Hypothalamus (tissue), 51 donors: ENCODE measurements around the gene TMPRSS13.
A peak's percentile ranks its signal among the peaks of the same experiment; 100 is the strongest.
"Not testable (repeated sequence)": the region's sequence is repeated elsewhere in the genome, so short reads cannot be mapped to it uniquely, and the experiment has no call there.

ENCODE experiments used
- DNase-seq, 51 donors: peaks; one replicate each; lab custom pipeline; 2025; lab: John Stamatoyannopoulos, UW

The TMPRSS13 gene

GRCh38 chr11:117875382-117876058 lies 53.7 kb downstream of the TMPRSS13 start:
- DNase-seq = peak in 8 of 51 donors; percentile 22 to 63 (median 42)

DNA sequence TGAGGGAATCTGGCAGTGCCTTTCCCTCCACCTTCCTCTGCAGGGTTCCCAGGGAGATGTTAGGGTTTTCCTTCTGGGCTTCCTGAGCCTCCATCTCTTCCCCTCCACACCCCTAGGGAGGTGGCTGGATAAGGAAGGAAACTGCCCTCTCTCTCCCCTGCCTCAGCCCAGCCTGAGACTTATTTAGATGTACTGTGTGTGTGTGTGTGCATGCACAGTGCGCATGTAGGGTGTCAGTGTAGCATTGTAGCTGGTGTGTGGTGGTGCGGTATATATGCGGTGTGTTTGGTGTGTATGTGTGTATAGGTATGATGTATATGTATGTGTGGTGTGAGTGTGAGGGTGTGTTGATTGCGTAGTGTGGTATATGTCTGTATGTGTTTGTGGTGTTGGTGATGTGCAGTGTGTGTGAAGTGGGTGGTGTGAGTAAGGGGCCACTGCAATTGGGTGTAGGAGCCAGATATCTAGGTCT lies 54.3 kb downstream of the TMPRSS13 start:
- DNase-seq = no peak

DNA sequence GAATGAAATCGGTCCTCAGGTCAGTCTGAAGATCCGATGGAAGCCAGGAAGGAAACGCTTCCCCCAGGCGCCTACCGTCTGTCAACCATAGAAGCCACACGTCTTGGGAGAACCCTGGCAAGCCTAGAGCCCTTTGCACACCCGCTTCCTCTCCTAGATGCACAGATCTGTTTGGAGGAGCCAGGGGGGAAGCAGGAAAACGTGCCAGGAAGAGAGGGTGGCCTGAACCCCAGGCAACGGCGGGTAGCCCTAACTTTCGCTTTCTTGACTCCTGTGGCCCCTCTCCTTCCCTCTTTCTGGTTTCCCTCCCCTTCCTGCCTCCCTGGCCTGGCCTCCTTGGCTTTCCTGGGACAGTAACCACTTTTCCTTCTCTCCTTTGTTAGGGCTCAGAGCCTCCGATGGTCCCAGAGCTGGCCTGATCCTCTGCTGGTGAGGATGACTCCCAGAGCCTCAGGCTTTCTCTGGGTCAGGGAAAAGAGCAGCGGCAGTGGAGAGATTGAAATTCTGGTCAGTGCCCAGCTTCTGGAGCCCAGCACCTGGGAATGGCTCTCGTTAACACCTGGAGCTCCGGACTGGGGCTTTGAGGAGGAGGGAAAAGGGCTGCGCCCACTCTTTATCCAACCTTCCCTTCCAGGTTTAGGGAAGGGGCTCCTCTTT lies 54.8 kb downstream of the TMPRSS13 start:
- DNase-seq = no peak

GRCh38 chr11:117873828-117874125 lies 55.4 kb downstream of the TMPRSS13 start:
- no peak for DNase-seq

GRCh38 chr11:117872975-117873827 lies 56.0 kb downstream of the TMPRSS13 start:
- no peak for DNase-seq

- no peak for DNase-seq
Observed at GRCh38 chr11:117872420-117872961, 56.7 kb downstream of the TMPRSS13 start.

- no peak for DNase-seq
Observed at GRCh38 chr11:117871784-117872183, 57.4 kb downstream of the TMPRSS13 start.

- DNase-seq = no peak
Observed at GRCh38 chr11:117871160-117871559, 58.0 kb downstream of the TMPRSS13 start.

DNA sequence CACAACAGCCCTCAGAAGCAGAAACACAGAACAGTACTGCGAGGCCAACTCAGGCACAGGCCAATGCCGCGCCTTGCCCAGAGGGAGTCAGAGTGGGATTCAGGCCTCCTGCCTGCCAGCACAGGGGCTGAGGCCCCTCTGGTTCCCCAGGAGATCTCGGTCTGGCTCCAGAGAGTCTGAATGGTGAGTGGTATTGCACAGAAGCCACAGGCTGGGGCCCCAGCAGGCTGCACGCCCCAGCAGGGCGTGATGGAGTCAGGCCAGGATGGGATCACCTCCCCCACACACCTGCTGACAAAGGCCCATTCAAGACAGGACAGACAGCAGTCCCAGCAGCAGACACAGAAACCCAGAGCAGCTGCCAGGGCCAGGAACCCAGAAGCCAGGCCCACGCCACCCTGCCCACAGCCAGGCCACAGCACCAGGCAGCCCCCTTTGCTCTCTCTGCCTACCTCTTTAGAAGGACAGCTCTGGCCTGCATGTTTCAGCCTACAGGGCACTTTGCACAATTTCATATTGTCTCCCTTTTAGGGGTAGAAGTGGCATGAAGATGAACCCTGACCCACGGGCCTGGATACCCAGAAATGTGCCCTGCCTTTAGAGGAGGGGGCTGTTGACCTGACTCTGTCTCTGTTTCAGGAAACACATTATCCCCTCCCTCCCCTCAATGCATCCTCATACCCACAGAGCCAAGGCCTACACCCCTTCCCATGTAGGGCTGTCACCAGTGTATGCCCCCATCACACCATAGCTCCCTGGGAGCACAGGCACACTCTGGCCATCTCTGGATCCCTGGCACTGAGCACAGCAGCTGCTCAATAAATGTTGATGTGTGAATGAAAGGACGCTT lies 58.9 kb downstream of the TMPRSS13 start:
- DNase-seq = peak in 28 of 51 donors; percentile 22 to 76 (median 46)

DNA sequence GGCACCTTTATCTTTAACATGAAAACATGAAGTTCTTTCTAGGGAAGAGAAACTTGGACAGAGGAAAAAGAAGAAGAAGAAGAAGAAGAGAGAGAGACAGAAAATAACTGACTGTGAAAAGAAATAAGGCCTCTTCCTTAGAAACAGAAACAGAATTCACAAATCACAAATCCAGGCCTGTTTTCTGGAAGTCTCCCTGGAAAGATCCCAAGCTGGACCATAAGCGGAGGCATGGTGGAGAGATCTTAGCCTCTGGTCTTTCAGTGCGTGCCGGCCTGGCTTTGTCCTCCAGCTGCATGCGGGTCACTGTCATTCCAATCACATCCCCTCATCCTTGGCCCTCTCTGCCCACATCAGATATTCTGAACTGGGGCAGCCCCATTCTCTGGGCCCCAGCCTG lies 59.6 kb downstream of the TMPRSS13 start:
- DNase-seq = no peak

DNA sequence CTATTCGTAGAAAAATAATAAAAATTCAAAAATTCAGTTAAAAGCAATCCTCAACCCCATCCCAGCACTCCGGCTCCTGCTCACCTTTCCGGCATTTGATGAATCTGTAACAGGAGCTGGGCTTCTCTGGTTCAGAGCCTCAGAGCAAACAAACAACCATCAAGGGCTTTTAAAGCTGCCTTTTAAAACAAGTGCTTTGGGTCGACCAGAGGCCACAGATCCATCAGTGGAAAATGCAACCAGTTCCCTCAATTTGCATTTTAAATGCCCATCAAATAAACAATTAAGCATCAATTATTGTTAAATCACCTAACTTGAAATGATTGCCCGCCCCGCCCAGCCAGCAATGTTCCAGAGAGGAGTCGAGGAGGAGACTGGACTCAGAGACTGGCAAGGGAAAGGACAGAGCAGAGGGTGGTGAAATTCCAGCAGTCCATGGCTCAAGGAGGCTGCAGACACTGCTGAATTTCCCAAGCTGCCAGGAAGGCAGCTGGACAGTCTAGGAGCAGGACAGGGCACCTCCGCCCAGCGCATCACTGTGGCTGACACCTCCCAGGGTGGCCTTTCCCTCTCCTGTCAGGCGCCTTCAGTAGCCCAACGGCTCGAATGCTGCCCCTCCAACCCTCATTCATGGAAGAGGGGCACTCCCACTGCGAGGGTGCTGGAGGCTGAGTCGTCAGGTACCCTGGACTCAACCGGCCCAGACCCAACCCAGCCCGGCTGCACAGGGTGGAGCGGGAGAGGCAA lies 60.2 kb downstream of the TMPRSS13 start:
- no peak for DNase-seq

- no peak for DNase-seq
Observed at GRCh38 chr11:117868088-117868487, 61.1 kb downstream of the TMPRSS13 start.

GRCh38 chr11:117866526-117866925 lies 62.7 kb downstream of the TMPRSS13 start:
- DNase-seq = peak in 26 of 51 donors; percentile 22 to 81 (median 46)

- not testable (repeated sequence) for DNase-seq
Observed at GRCh38 chr11:117865546-117865945, 63.7 kb downstream of the TMPRSS13 start.

DNA sequence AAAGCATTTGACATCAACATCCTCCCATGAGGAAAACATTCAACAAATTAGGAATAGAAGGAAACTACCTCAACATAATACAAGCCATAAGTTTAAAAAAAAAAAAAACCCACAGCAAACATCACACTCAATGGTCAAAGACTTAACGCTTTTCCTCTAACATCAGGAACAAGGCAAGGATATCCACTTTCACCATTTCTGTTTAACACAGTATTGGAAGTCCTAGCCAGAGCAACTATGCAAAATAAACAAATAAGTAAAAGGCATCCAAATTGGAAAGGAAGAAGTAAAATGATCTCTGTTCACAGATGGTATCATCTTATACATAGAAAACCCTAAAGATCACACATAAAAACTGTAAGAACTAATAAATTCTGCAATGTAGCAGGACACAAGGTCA lies 65.8 kb downstream of the TMPRSS13 start:
- no peak for DNase-seq

DNA sequence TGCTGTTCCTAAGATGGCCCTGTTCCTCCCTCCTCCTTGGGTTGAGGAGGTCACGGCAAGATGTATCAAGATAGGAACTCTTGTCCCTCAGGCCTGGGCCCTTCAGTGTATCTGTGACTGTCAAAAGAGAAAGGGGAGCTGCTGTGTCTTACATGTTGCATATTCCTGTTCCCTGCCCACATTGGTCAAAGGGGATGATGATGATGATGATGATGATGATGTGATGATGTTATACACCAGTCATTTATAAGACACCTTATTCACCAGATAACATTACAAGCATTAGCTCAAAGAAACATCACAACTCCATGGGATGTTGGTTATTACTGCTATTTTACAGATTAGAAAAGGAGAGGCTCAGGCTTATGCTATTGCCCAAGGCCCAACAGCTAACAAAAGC lies 66.4 kb downstream of the TMPRSS13 start:
- no peak for DNase-seq

DNA sequence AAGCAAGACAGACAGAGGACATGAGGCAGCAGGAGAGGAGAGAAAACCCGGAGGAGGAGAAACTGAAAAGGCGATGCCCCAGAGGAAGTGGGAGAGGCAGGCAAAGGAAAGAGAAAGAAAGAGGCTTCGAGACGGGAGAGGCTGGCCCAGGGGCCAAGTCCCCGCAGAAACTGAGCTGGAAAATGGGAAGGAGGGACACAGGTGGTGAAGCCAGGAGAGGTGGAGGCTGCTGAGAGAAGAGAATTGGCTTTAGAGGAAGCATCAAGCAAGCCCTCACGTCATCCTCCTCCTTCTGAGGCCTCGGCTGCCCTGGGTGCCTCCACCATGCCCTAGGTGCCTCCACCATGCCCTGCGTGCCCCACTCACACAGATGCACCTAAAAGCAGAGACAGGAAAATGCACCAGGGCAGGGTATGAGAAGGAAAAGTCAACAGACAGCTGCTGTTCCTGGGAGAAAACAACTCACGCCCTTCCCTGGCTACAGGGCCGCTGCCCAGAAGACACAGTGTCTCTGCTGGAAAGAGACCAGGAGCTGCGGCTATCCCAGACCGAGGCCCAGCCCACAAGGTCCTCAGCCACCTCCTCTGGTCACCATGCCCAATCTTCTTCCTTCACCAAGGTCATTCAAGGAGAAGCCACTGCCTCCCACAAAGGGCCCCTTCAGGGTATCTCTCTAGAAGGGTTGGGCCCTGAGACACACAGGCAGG lies 67.0 kb downstream of the TMPRSS13 start:
- no peak for DNase-seq

DNA sequence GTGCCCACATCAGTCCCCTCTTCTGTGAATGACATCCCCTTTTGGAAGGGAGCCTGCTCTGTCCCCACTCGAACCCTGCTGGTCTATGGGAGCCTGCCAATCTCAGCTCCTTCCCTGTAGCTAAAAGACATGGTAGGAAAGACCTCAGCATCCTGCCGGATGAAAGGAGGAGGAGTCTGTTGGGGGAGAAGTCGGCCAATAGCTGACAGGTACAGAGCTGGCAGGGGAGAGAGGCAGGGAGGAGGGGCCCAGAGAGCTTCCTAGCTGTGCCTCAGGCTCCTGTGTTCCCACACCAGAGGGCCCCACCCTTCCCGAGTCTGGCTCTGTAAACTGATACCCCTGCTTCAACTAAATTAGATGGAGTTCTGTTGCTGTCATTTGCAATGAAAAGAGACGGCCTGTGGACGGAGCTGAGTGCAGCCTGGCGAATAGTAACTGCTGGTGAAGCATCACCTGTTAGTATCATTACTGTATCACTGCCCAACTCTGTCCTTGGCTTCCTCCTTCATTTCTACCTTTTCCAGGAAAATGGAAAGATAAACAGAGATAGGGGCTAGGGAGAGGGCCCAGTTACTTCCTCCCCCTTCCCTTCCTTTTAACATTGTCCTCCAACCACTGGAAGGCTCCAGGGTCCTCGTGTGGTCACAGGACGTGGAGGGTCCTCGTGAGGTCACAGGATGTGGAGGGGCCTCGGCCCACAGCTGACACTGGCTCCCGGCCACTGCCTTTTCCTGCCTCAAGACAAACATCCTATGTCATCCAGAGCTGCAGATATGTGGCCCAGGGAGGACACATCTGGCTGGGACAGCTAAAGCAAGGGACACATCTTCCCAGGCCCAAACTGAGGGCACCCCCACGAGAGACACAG lies 67.8 kb downstream of the TMPRSS13 start:
- no peak for DNase-seq
